NB4 (cell line): ENCODE measurements around the gene MEIS1.

Experiments
- DNase-seq: peaks from one replicate; pipeline ENCODE4 v3.0.0; 2010; ENCODE audit warnings: low read depth
- H3K4me3 ChIP-seq: one replicate; pipeline ENCODE4 v1.5.1; 2011; ENCODE audit warnings: mild to moderate bottlenecking, low read depth, low read length, moderate library complexity
- MAX ChIP-seq: IDR thresholded peaks from 2 replicates; pipeline ENCODE4 v1.6.1; 2011; ENCODE audit warnings: low read depth, low read length
- MYC ChIP-seq: IDR thresholded peaks from 2 replicates; pipeline ENCODE4 v1.6.1; 2011; ENCODE audit warnings: low read depth, low read length
- POLR2A ChIP-seq: IDR thresholded peaks from 2 replicates; pipeline ENCODE4 v1.6.1; 2011; ENCODE audit warnings: mild to moderate bottlenecking; ENCODE audit not compliant: insufficient read length; ENCODE audit errors: extremely low read depth
- TF ChIP-seq, protein P1 (sequence below): IDR thresholded peaks from one replicate; pipeline ENCODE4 v1.5.1; 2012; ENCODE audit warnings: low read depth, low read length

MEIS1 gene

GRCh38 chr2:66582987-66583880 is 148.3 kb downstream of the MEIS1 start:
- no peak for DNase-seq
- TF ChIP-seq POLR2A: no peak
- TF ChIP-seq, protein P1, sequence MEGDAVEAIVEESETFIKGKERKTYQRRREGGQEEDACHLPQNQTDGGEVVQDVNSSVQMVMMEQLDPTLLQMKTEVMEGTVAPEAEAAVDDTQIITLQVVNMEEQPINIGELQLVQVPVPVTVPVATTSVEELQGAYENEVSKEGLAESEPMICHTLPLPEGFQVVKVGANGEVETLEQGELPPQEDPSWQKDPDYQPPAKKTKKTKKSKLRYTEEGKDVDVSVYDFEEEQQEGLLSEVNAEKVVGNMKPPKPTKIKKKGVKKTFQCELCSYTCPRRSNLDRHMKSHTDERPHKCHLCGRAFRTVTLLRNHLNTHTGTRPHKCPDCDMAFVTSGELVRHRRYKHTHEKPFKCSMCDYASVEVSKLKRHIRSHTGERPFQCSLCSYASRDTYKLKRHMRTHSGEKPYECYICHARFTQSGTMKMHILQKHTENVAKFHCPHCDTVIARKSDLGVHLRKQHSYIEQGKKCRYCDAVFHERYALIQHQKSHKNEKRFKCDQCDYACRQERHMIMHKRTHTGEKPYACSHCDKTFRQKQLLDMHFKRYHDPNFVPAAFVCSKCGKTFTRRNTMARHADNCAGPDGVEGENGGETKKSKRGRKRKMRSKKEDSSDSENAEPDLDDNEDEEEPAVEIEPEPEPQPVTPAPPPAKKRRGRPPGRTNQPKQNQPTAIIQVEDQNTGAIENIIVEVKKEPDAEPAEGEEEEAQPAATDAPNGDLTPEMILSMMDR: no peak
- TF ChIP-seq MYC: no peak
- no peak for TF ChIP-seq MAX
- no peak overlapping the region for H3K4me3 ChIP-seq

GRCh38 chr2:66583881-66584280 is 149.0 kb downstream of the MEIS1 start:
- H3K4me3 ChIP-seq: no peak overlapping the region
- TF ChIP-seq POLR2A (no peak), MYC (no peak), MAX (no peak)
- TF ChIP-seq, protein P1: no peak
- DNase-seq: no peak

DNA sequence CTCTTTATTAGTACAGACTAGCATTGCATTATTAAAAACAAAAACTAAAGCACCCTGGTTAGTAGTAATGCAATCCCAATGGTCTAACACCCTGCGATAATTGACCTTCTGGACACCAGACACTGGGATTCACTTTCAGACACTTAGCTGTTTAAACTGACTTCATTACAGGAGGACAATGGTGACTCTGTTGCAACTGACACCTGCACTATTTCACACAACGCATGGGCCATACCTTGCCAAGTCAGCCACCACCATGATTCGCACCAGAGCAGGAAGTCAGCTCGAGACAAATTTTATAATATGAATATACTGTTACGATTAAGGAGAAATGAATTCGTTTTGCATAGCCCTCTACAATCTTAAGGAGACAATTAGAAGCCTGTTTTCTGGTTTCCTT is 150.7 kb downstream of the MEIS1 start:
- no peak overlapping the region for H3K4me3 ChIP-seq
- TF ChIP-seq MYC (no peak), MAX (no peak), POLR2A (no peak)
- TF ChIP-seq, protein P1: no peak
- DNase-seq: no peak

GRCh38 chr2:66587216-66587615 is 152.3 kb downstream of the MEIS1 start:
- H3K4me3 ChIP-seq: no peak overlapping the region
- no peak for DNase-seq
- TF ChIP-seq MYC (no peak), POLR2A (no peak), MAX (no peak)
- TF ChIP-seq, protein P1: no peak

- no peak overlapping the region for H3K4me3 ChIP-seq
- TF ChIP-seq MAX (no peak), POLR2A (no peak), MYC (no peak)
- TF ChIP-seq, protein P1: no peak
- no peak for DNase-seq
Observed at GRCh38 chr2:66594001-66594400, 159.1 kb downstream of the MEIS1 start.
